AG20443 (cell line): ENCODE measurements around the gene DARS2.
"Not testable (repeated sequence)": the region's sequence is repeated elsewhere in the genome, so short reads cannot be mapped to it uniquely, and the experiment has no call there.

Source experiments
- DNase-seq: peaks from one replicate; pipeline ENCODE4 v3.0.0; 2012; ENCODE audit warnings: low spot score, mixed read lengths

The DARS2 gene, protein sequence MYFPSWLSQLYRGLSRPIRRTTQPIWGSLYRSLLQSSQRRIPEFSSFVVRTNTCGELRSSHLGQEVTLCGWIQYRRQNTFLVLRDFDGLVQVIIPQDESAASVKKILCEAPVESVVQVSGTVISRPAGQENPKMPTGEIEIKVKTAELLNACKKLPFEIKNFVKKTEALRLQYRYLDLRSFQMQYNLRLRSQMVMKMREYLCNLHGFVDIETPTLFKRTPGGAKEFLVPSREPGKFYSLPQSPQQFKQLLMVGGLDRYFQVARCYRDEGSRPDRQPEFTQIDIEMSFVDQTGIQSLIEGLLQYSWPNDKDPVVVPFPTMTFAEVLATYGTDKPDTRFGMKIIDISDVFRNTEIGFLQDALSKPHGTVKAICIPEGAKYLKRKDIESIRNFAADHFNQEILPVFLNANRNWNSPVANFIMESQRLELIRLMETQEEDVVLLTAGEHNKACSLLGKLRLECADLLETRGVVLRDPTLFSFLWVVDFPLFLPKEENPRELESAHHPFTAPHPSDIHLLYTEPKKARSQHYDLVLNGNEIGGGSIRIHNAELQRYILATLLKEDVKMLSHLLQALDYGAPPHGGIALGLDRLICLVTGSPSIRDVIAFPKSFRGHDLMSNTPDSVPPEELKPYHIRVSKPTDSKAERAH

DNA sequence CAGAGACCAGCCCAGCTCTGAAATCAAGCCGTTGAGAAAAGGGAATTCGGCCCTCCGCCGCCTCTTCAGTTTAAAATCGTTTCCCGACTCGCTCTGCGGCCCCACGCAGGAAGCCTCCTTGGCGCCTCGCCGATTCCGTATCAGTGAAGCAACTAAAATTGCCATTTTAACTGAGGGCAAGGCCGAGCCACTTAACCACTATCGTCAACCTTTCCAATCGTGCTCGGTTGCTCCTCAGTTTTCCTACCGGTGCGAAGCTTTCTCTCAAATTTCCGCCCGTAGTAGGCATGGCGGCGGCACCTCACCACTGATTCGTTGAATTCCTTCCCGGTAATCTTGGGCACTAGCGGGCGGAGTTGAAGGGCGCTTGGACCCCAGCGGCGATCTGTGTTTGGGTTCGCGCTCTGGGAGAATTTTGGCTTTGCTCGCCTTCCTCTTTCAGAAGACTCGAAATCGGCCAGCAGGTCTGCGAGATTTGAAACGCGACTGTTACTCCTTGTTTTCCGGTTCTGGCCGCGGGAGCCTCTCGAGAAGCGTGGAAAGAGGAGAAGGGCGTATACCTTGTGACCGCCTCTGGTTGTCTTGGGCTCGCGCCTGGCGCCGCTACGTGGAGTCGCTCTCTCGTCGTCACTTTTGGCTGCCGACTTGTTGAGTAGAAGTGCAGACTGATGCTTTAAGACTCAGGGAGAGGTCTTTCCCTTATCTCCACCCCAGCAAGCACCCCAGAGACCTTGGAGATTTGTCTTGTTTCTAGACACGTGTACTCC lies at the start of gene DARS2, which contains the start of gene CENPL:
Gene DARS2 (plus strand): TSS at position 359 of the 767 bp plus-strand sequence. CDS start 557 bp downstream, outside the sequence.
Gene CENPL (minus strand): TSS at position 569 of the 767 bp plus-strand sequence. CDS start 13,584 bp downstream, outside the sequence.
- DNase-seq: peak; percentile 94

- no peak for DNase-seq
These were observed 48.8 kb upstream of the DARS2 start for GRCh38 chr1:173775578-173776226.

GRCh38 chr1:173779936-173780335 lies 44.5 kb upstream of the DARS2 start:
- DNase-seq: no peak

DNA sequence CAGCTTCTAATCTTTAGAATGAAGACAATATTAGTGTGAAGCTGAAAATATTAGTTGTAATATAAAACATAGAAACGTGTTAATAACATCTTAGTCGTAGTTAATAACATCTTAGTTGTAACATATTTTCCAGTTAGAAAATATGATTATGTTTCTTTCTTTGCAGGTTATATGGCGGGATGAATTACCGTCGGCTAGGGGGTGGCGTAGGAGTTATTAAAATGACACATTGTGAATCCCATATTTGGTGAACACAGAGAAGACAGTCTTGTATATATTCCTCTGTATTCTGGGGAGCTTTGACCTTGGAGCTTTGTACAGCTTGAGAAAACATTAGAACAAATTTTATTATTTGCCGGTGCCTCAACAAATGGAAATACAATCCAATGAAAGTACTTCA lies 39.5 kb upstream of the DARS2 start:
- DNase-seq: no peak

GRCh38 chr1:173789841-173790240 lies 34.6 kb upstream of the DARS2 start:
- DNase-seq: no peak

DNA sequence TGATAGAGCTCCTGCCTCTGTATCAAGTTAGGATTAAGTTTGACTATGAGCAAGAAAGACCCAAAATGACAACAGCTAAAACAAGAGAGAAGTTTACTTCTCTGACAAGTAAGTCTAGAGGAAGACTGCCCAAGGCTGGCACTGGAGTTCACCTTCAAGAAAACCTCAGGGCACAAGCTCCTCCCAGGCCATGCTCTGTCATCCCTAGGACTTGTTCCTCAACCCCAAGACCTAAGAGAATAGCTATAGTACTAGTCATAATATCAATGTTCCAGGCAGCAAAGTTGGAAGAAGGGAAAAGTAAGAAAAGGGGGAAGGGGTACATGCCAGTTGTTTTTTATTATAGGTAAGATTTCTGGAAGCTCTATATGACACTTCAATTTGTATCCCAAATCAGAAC lies 26.4 kb upstream of the DARS2 start:
- DNase-seq: no peak

DNA sequence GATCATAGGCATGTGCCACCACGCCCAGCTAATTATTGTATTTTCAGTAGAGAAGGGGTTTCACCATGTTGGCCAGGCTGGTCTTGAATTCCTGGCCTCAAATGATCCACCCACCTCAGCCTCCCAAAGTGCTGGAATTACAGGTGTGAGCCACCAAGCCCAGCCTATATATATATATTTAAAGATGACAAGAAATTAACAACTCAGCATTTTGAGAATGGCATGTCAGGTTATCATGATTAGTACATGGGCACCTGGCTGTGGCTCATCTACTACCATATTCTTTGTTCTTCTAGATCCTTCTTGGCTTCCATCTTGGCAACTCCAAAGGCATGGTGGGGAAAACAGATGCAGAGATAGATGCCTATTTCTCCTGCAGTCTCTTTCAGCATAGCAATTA lies 24.5 kb upstream of the DARS2 start:
- DNase-seq: not testable (repeated sequence)

- DNase-seq: no peak
These were observed 21.5 kb upstream of the DARS2 start for GRCh38 chr1:173802961-173803360.

GRCh38 chr1:173813654-173814053 lies 10.8 kb upstream of the DARS2 start:
- DNase-seq: not testable (repeated sequence)

GRCh38 chr1:173818459-173818858 lies 6.0 kb upstream of the DARS2 start:
- DNase-seq: no peak

DNA sequence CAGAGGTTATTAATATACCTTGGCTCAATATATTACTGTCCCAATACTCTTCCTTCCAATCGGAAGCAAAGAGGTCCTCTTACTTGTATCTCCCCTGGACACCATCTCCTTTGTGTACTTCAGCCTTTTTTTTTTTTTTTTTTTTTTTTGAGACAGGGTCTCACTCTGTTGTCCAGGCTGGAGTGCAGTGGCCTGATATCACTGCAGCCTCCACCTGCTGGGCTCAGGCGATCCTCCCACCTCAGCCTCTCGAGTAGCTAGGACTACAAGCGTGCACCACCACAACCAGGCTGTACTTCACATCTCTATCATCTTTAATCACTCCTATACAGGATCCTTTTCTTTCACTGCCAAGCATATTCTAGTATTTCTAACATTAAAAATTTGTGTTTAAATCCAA lies 2.8 kb upstream of the DARS2 start:
- no peak for DNase-seq

DNA sequence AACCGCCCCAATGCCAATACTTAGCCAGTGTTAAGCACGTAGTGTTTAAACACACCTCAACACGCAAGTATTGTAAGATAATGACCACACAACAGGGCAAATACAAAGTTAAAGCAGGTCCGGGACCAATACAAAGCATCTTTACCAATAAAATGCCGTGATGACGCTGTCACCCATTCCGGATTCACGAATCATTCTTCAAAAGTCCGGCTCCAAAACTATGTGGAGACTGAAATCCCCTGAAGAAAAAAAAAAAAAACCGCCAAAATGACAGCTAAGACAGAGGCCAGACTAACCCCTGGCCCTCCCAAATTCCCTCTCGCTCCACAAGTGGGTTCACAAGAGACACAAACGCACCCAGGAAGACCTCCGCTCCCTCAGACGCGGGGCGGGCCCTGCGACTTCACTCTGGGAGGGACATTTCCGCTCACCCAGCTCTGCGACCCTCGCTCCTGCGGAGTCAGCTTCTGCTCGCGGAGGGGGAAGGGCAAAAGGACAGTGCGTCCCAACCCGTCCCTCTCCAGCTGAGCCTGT lies 625 bp upstream of the DARS2 start:
- no peak for DNase-seq

GRCh38 chr1:173827611-173828010 lies 3.1 kb downstream of the DARS2 start:
- DNase-seq: no peak

DNA sequence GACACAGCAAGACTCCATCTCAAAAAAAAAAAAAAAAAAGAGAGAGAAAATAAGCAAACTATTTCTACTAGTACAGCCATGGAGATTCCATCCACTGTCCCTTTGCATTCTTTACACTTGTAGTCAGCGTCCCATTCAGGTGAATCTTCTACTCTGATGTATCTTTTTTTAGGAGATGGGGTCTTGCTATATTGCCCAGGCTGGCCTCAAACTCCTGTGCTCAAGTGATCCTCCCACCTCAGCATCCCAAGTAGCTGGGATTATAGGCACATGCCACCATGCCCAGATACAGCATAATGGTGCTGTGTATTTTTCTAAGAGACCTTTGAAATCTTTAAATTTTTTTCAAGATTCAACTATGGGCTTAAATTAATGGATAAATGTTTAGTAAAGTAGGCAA lies 8.3 kb downstream of the DARS2 start:
- no peak for DNase-seq

GRCh38 chr1:173852105-173852504 lies 27.6 kb downstream of the DARS2 start:
- no peak for DNase-seq

DNA sequence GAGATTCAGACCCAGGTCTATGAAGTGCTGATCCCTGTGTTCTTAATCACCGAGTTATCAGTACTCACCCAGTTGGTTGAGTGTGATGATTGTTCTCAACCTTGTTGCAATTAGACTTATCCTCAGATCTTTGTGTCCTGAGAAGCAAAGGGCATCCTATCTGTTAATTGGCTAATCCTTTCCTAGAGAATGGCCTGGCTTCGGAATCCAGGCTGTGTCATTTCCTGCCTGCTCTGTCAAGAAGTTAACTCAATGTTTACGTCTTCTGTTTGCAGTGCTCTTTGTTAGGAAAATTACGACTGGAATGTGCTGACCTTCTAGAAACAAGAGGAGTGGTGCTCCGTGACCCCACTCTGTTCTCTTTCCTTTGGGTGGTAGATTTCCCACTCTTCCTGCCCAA lies 28.6 kb downstream of the DARS2 start:
- DNase-seq: peak; percentile 25

DNA sequence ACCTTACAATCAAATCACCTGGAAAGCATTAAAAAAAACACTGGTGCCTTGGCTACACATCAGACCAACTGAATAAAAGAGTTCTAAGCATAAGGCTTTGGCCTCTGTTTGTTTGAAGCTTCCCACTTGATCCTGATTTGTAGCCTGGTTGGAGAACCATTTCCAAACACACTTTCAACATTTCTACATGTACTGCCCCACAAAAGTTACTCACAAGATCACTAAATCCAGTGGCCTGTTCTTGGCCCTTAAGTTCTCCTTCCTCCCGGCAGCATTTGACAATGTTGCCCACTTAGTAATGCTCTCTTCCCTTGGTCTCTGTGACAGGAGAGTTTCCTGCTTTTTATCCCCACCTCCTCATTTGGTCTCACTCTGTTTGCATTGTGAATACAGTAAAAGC lies 31.5 kb downstream of the DARS2 start:
- DNase-seq: no peak

GRCh38 chr1:173856903-173857302 lies 32.4 kb downstream of the DARS2 start:
- no peak for DNase-seq

- no peak for DNase-seq
These were observed 33.0 kb downstream of the DARS2 start for GRCh38 chr1:173857363-173857917.

DNA sequence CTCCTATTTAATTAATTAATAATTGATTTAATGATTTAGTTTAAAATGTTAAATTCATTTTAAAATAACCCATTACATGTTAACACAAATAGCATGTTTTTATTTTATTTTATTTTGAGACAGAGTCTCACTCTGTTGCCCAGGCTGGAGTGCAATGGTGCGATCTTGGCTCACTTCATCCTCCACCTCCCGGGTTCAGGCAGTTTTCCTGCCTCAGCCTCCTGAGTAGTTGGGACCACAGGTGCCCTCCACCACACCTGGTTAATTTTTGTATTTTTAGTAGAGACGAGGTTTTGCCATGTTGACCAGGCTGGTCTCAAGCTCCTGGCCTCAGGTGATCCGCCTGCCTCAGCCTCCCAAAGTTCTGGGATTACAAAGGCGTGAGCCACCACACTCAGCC lies 35.1 kb downstream of the DARS2 start:
- not testable (repeated sequence) for DNase-seq

DNA sequence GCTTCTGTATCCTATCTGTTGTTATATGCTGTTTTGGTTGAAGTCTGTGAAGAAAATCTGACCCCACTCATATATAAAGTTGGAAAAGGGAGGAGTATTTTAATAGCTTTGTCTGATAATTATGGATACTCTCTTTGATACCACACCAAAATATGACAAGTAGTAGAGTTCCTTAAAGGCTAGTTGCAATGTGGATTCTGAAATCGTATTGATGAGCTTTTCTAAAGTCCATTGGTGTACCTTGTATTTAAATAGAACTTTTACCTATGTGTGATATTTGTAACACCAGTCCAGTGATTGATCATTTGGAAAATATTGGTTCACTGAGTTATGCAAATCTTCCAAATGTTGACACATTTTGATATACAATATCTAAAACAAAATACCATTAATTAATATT lies 35.6 kb downstream of the DARS2 start:
- no peak for DNase-seq

- DNase-seq: no peak
These were observed 37.3 kb downstream of the DARS2 start for GRCh38 chr1:173861731-173862145.
